Spleen (tissue), 11 donors: ENCODE measurements around the gene PDE4B. TPM values are rescaled to one million over a fixed set of nuclear protein-coding genes. Genes with fewer than 3 reads are reported as not detected.

Experiments
- DNase-seq: peaks from one replicate; pipeline ENCODE4 v3.0.0-alpha.2; 2020
- H3K27ac ChIP-seq, 8 donors: fragments of 200-600 bp; sonication (generic) in 7 of 8; 1 replicate in 4 of 8; 2 replicates in 4 of 8; pipeline versions ENCODE4 v1.5.0 to v1.8.0; 2016 to 2021; ENCODE audit warnings: inconsistent platforms in 4 of 8, mild to moderate bottlenecking in 4 of 8, moderate library complexity in 1 of 8
- H3K27me3 ChIP-seq, 7 donors: fragments of 200-600 bp; sonication (generic) in 6 of 7; replicated peaks in 1 of 7; 1 replicate in 4 of 7; 2 replicates in 3 of 7; pipeline versions ENCODE4 v1.5.0 to v1.8.0; 2016 to 2021; ENCODE audit warnings: inconsistent platforms in 3 of 7, mild to moderate bottlenecking in 1 of 7
- H3K36me3 ChIP-seq, 6 donors: fragments of 200-600 bp; sonication (generic) in 5 of 6; 1 replicate in 4 of 6; 2 replicates in 2 of 6; pipeline versions ENCODE4 v1.5.0 to v1.8.0; 2016 to 2021; ENCODE audit warnings: inconsistent platforms in 2 of 6
- H3K4me1 ChIP-seq, 6 donors: fragments of 200-600 bp; sonication (generic) in 5 of 6; 1 replicate in 3 of 6; 2 replicates in 3 of 6; pipeline versions ENCODE4 v1.5.0 to v1.8.0; 2016 to 2021; ENCODE audit warnings: inconsistent platforms in 3 of 6
- H3K4me3 ChIP-seq, 8 donors: fragments of 200-600 bp; sonication (generic) in 7 of 8; 1 replicate in 4 of 8; 2 replicates in 4 of 8; pipeline versions ENCODE4 v1.5.0 to v1.8.0; 2016 to 2021; ENCODE audit warnings: inconsistent platforms in 4 of 8, mild to moderate bottlenecking in 4 of 8, moderate library complexity in 2 of 8
- H3K9me3 ChIP-seq, 8 donors: fragments of 200-600 bp; sonication (generic) in 7 of 8; 1 replicate in 4 of 8; 2 replicates in 4 of 8; pipeline versions ENCODE4 v1.5.0 to v1.8.0; 2016 to 2021; ENCODE audit warnings: inconsistent platforms in 4 of 8
- POLR2A ChIP-seq, 3 donors: fragments of 450-650 bp; IDR thresholded peaks; one replicate each; pipeline ENCODE4 v1.5.1; 2017; ENCODE audit warnings: antibody characterized with exemption in 3 of 3, mild to moderate bottlenecking in 1 of 3
- POLR2AphosphoS5 ChIP-seq, 3 donors: sonication (generic); formaldehyde crosslinking; IDR thresholded peaks; one replicate each; pipeline ENCODE4 v1.5.1; 2017; ENCODE audit warnings: antibody characterized with exemption in 3 of 3
- WGBS, 5 donors: extraction: QIAGEN DNeasy Blood & Tissue Kit in 3 of 5; methylation state at CpG; one replicate each; pipeline versions ENCODE4 v1.1.5 to v1.1.7; 2013 to 2018; 5-methylcytosine and 5-hydroxymethylcytosine counted together
- intact Hi-C: fragments of 100-400 bp; cut with DNase I; formaldehyde crosslinking; loops from one replicate; pipeline ENCODE4 v1.15.0; 2023; ENCODE audit warnings: low total_unique reads
- polyA plus RNA-seq, 3 donors: library from polyadenylated mRNA; stranded (reverse); fragments of 200-250 nt; gene quantifications; one replicate each; pipeline ENCODE4 v1.2.1, GENCODE V29; 2013
- total RNA-seq, 7 donors: library from RNA; depleted of rRNA in 3 of 7; stranded (reverse); fragments of >200 nt in 3 of 7; fragmentation: NEBNext Ultra II Directional in 4 of 7; extraction: Animal tissue kit (Norgen Biotek cat#: 25700) in 4 of 7; gene quantifications; one replicate each; pipeline versions ENCODE4 v1.1.0 to v1.2.1, GENCODE V29; 2016 to 2021
- TF ChIP-seq, protein P1 (sequence below), 11 experiments: fragments of 200-600 bp in 7 of 11; fragments of 450-650 bp in 4 of 11; sonication (generic) in 4 of 11; IDR thresholded peaks in 8 of 11; conservative IDR thresholded peaks in 3 of 11; 1 replicate in 7 of 11; 2 replicates in 4 of 11; pipeline versions ENCODE4 v1.4.0 to v1.8.0; 2016 to 2021; ENCODE audit warnings: antibody characterized with exemption in 11 of 11, inconsistent platforms in 4 of 11, mild to moderate bottlenecking in 1 of 11
- donor health status: healthy with polysubstance abuse.
- donor health status: DM: no; HTN: no; CAD: no; lungs with moderate emphysema.
- donor health status: DM: no; HTN: no; CAD: no.
- donor health status: Bipolar disorder and iron deficiency.
- donor health status: healthy.
- donor health status: DM: no; HTN: no; CAD: no.
- donor health status: DM: yes; HTN: yes; CAD: no.

The PDE4B gene
- total and polyA plus RNA-seq, 10 donors: 12.6 to 88.2 (median 51.9) TPM

DNA sequence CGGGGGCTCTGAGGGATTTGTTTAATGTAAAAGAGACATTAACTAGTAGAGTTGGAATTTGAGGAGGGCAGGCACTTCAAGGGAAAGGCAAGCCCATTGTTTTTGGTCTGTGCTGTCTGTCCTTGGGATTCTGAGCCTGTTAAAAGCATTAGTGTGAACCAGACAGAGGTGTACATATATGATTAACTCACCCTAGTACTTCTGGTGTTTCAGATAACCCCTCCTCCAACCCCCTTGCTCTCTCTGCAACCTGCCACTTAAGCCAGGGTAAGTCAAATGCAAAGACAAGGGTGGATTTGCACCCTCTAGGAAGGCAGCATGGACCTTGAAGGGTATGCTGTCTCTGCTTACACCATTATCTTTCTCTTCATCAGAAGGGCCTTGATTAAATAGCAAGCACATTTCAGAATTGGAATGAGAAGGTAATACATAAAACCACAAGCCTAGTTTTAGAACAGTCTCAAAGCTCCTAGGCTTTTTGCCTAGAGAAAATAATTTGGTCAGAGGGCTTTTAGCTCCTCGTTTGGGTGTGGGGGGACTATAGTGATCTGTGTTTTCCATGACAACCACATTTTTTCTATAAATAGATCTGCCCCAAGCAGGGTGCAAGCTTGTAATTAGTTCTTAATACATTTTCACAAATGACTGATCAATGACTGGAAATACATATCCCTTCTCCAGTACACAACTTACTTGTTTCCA is 620.6 kb downstream of the PDE4B start:
- Histone ChIP-seq H3K27ac (peak overlapping the region in 2 of 8 donors; percentile 17 to 35), H3K4me1 (peaks cover 0 to 30% (median 3%) of the 10 kb centered on the region in 6 donors), H3K36me3 (no peaks in the 10 kb centered on the region), H3K9me3 (peaks cover 0 to 24% (median 20%) of the 10 kb centered on the region in 8 donors), H3K27me3 (no peaks in the 10 kb centered on the region), H3K4me3 (no peak overlapping the region)
- 59 to 72% (median 66%) methylated on average over 2 of the region's 2 CpGs for WGBS, 5 donors
- intact Hi-C loops: no loop called here
- DNase-seq: no peak
- TF ChIP-seq POLR2A (IDR thresholded peaks at IDR 0.05) (no peak), POLR2AphosphoS5 (IDR thresholded peaks at IDR 0.05) (no peak)
- TF ChIP-seq, protein P1, sequence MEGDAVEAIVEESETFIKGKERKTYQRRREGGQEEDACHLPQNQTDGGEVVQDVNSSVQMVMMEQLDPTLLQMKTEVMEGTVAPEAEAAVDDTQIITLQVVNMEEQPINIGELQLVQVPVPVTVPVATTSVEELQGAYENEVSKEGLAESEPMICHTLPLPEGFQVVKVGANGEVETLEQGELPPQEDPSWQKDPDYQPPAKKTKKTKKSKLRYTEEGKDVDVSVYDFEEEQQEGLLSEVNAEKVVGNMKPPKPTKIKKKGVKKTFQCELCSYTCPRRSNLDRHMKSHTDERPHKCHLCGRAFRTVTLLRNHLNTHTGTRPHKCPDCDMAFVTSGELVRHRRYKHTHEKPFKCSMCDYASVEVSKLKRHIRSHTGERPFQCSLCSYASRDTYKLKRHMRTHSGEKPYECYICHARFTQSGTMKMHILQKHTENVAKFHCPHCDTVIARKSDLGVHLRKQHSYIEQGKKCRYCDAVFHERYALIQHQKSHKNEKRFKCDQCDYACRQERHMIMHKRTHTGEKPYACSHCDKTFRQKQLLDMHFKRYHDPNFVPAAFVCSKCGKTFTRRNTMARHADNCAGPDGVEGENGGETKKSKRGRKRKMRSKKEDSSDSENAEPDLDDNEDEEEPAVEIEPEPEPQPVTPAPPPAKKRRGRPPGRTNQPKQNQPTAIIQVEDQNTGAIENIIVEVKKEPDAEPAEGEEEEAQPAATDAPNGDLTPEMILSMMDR (IDR thresholded peaks at IDR 0.05 in 8 of 11, conservative IDR thresholded peaks at IDR 0.05 in 3 of 11): no peak

- Histone ChIP-seq H3K4me1 (peaks cover 0 to 30% (median 3%) of the 10 kb centered on the region in 6 donors), H3K27me3 (no peaks in the 10 kb centered on the region), H3K9me3 (peaks cover 0 to 26% (median 23%) of the 10 kb centered on the region in 8 donors), H3K36me3 (no peaks in the 10 kb centered on the region), H3K4me3 (no peak overlapping the region), H3K27ac (peak overlapping the region in 1 of 8 donors; percentile 35)
- intact Hi-C loops: no loop called here
- TF ChIP-seq, protein P1 (IDR thresholded peaks at IDR 0.05 in 8 of 11, conservative IDR thresholded peaks at IDR 0.05 in 3 of 11): no peak
- TF ChIP-seq POLR2A (IDR thresholded peaks at IDR 0.05): no peak
- no peak for TF ChIP-seq POLR2AphosphoS5 (IDR thresholded peaks at IDR 0.05)
- DNase-seq: no peak
- WGBS, 5 donors: 48 to 79% (median 69%) methylated on average over 3 of the region's 3 CpGs
Measured at GRCh38 chr1:66413838-66414175, 621.1 kb downstream of the PDE4B start.

DNA sequence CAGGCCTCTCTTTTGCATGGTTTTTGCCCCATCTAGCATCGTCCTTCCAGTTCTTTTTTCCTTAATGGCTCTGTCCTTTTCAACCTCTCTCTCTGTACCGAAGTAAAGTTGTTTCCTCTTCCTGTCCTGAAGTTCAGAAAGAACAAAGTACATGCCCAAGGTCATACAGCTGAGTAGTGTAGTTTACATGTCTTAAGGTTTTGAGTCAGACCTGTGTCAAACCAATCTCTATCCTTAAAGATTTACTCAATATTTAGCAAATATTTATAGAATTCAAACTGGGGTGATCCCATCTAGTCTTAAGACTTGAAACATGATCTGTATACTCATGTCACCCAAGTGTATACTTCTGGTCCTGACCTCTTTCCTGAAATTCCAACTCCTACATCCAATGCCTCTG is 622.6 kb downstream of the PDE4B start:
- 29 to 63% (median 46%) methylated on average over 2 of the region's 2 CpGs for WGBS, 5 donors
- H3K9me3 ChIP-seq: peaks cover 0 to 27% (median 23%) of the 10 kb centered on the region in 8 donors
- H3K4me1 ChIP-seq: peaks cover 0 to 40% (median 7%) of the 10 kb centered on the region in 6 donors
- DNase-seq: no peak
- no peaks in the 10 kb centered on the region for H3K27me3 ChIP-seq
- intact Hi-C loops: no loop called here
- H3K4me3 ChIP-seq: no peak overlapping the region
- H3K27ac ChIP-seq: peak overlapping the region in 1 of 8 donors; percentile 22
- TF ChIP-seq POLR2A (IDR thresholded peaks at IDR 0.05) (no peak), POLR2AphosphoS5 (IDR thresholded peaks at IDR 0.05) (no peak)
- TF ChIP-seq, protein P1 (IDR thresholded peaks at IDR 0.05 in 8 of 11, conservative IDR thresholded peaks at IDR 0.05 in 3 of 11): no peak
- no peaks in the 10 kb centered on the region for H3K36me3 ChIP-seq

- no peak for TF ChIP-seq POLR2AphosphoS5 (IDR thresholded peaks at IDR 0.05)
- no peak for TF ChIP-seq POLR2A (IDR thresholded peaks at IDR 0.05)
Measured at GRCh38 chr1:66415866-66416265, 623.2 kb downstream of the PDE4B start.

More at GRCh38 chr1:66415866-66416265, 623.2 kb downstream of the PDE4B start:
- no peaks in the 10 kb centered on the region for H3K27me3 ChIP-seq
- peak overlapping the region in 3 of 8 donors; percentile 22 to 36 (median 33) for H3K27ac ChIP-seq
- WGBS, 5 donors: 33 to 81% (median 59%) methylated on average over 1 of the region's 1 CpG
- no peak overlapping the region for H3K4me3 ChIP-seq
- H3K4me1 ChIP-seq: peaks cover 0 to 46% (median 11%) of the 10 kb centered on the region in 6 donors
- intact Hi-C loops: no loop called here
- H3K36me3 ChIP-seq: no peaks in the 10 kb centered on the region
- no peak for DNase-seq
- peaks cover 0 to 27% (median 23%) of the 10 kb centered on the region in 8 donors for H3K9me3 ChIP-seq
